ENCODE measurements around the gene TRPV2. TPM values are rescaled to one million over a fixed set of nuclear protein-coding genes. Genes with fewer than 3 reads are reported as not detected.

Gene TRPV2, protein sequence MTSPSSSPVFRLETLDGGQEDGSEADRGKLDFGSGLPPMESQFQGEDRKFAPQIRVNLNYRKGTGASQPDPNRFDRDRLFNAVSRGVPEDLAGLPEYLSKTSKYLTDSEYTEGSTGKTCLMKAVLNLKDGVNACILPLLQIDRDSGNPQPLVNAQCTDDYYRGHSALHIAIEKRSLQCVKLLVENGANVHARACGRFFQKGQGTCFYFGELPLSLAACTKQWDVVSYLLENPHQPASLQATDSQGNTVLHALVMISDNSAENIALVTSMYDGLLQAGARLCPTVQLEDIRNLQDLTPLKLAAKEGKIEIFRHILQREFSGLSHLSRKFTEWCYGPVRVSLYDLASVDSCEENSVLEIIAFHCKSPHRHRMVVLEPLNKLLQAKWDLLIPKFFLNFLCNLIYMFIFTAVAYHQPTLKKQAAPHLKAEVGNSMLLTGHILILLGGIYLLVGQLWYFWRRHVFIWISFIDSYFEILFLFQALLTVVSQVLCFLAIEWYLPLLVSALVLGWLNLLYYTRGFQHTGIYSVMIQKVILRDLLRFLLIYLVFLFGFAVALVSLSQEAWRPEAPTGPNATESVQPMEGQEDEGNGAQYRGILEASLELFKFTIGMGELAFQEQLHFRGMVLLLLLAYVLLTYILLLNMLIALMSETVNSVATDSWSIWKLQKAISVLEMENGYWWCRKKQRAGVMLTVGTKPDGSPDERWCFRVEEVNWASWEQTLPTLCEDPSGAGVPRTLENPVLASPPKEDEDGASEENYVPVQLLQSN
- total RNA-seq = 100 to 1,000 TPM; 114 to 134 TPM

DNA sequence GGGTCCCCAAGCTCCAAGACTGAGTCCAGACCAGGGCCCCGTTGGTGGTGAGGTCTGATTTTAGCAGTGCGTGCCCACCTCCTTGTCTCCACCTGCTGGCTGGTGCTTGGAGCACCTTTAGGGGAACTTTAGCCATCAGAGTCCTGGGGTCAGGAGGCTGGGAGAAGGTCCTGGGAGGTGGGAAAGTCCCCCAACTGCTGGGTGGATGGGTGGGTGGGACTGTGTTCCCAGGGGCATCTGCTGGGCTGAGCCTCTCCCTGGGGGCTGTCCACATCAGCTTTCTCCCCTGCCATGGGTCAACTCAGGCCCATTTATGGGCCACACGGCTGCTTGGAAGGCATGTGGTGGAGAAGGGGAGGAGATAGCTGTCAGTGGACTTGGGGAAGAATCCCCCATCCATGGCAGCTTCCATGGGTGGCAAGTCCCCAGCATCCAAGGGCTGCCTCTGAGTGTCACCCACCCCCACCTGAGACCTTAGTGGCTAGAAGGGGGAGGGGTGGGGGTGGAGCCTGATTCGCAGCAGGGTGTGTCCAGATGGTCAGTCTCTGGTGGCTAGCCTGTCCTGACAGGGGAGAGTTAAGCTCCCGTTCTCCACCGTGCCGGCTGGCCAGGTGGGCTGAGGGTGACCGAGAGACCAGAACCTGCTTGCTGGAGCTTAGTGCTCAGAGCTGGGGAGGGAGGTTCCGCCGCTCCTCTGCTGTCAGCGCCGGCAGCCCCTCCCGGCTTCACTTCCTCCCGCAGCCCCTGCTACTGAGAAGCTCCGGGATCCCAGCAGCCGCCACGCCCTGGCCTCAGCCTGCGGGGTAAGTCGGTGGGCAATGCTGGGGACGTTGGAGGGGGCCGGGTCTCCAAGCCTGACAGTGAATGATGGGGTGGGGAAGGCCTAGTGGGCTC lies at the start of gene TRPV2:
TSS of gene TRPV2 (plus strand) at position 541 of the 894 bp plus-strand sequence. CDS start 2,098 bp downstream, outside the sequence.
- ChIA-PET CTCF (interaction anchor here (1.0 to 3.8 kb wide), 8 partner anchors 12 to 107 kb away, joined by 3 to 17 read pairs (median 4); partner anchors contain the start of gene UBB), POLR2A (interaction anchor here (0.6 kb wide), 1 partner anchor 314 kb away, joined by 3 read pairs; no protein-coding TSS in a partner anchor)
- peak within 1 kb of the TSS; percentile 99 for H3K27ac Mint-ChIP-seq
- H3K4me1 Mint-ChIP-seq = peaks cover 52% of the 10 kb centered on the region
- DNase-seq = peak; percentile 64
- H3K9me3 Mint-ChIP-seq = no peaks in the 10 kb centered on the region
- peaks cover 35% of the 10 kb centered on the region for H3K36me3 Mint-ChIP-seq (ENCODE audit: low read depth)
- peak within 1 kb of the TSS; percentile 99 for H3K4me3 Mint-ChIP-seq
- H3K27me3 Mint-ChIP-seq = no peaks in the 10 kb centered on the region

DNA sequence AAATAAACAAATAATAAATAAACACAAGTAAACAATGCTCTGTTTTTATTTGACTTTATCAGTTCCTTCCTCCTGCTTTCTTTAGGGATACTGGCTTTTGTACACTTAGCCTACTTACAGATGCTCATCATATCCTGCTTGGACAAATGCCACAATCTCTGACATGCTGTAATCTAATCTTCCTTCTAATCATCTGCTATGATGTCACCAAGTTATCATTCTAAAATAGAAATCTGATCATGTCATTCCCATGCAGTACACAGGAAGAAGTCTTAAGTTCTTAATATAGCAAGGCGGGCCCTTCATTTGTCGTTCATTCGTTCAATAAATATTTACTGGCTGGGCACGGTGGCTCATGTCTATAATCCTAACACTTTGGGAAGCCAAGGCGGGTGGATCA lies 43.6 kb upstream of the TRPV2 start:
- H3K4me3 Mint-ChIP-seq = no peak overlapping the region
- DNase-seq = no peak
- H3K9me3 Mint-ChIP-seq = no peaks in the 10 kb centered on the region
- ChIA-PET POLR2A (no interaction called here), CTCF (no interaction called here)
- no peaks in the 10 kb centered on the region for H3K27me3 Mint-ChIP-seq
- H3K4me1 Mint-ChIP-seq = no peaks in the 10 kb centered on the region
- no peaks in the 10 kb centered on the region for H3K36me3 Mint-ChIP-seq (ENCODE audit: low read depth)
- no peak overlapping the region for H3K27ac Mint-ChIP-seq

DNA sequence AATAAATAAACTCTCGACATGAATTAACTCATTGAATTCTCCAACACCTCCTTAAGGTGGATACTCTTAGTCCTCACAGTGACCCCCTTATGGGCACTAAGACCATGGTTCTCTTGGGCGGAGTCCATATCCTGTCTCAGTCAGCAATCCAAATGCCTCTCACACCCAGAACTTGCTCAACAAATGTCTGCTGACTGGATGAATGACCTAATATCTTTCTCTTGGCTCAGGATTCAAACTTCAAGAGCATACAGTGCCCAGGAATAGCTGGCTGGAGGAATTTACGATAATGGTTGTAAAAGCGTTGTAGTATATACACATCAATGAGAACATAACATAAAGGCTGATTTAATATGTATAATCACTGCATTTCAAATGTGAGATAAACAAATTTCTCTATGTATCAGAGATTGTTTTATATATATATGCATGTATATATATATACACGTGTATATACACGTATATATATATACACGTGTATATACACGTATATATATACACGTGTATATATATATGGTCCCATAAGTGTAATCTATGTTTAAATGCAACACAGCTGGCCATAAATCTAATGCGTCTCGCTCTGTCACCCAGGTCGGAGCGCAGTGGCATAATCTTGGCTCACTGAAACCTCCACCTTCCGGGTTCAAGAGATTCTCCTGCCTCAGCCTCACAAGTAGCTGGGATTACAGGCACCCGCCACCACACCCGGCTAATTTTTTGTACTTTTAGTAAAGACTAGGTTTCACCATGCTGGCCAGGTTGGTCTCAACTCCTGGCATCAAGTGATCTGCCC lies 41.0 kb upstream of the TRPV2 start:
- Mint-ChIP-seq H3K9me3 (no peaks in the 10 kb centered on the region), H3K4me3 (no peak overlapping the region), H3K27me3 (no peaks in the 10 kb centered on the region), H3K27ac (no peak overlapping the region), H3K36me3 (ENCODE audit: low read depth) (no peaks in the 10 kb centered on the region), H3K4me1 (no peaks in the 10 kb centered on the region)
- no peak for DNase-seq
- ChIA-PET POLR2A (no interaction called here), CTCF (interaction anchor here (0.7 kb wide), 1 partner anchor 10 kb away, joined by 3 read pairs; no protein-coding TSS in a partner anchor)

DNA sequence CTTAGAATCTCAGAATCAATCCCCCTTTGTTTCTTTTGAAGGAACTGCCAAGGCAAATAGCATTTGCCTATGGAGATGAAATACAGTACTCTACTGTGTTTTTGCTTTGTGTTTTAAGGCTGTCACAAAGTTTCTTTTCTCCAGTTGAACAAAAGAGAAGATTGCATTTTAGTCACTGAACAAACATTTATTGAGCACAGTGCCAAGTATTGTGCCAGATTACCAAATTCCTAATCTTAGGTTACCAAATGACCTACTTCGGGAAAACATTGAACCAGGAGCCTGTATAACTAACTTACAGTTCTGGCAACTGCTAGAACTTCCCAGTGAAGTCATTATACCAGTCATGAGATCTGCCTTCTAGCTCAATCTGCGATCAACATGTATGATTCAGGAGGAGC lies 37.4 kb upstream of the TRPV2 start:
- H3K36me3 Mint-ChIP-seq (ENCODE audit: low read depth) = peaks cover 21% of the 10 kb centered on the region
- H3K27me3 Mint-ChIP-seq = no peaks in the 10 kb centered on the region
- no peak for DNase-seq
- CTCF ChIA-PET = interaction anchor here (1.8 kb wide), 1 partner anchor 14 kb away, joined by 6 read pairs; no protein-coding TSS in a partner anchor
- POLR2A ChIA-PET = no interaction called here
- no peak overlapping the region for H3K27ac Mint-ChIP-seq
- no peaks in the 10 kb centered on the region for H3K9me3 Mint-ChIP-seq
- H3K4me3 Mint-ChIP-seq = no peak overlapping the region
- H3K4me1 Mint-ChIP-seq = peaks cover 17% of the 10 kb centered on the region

DNA sequence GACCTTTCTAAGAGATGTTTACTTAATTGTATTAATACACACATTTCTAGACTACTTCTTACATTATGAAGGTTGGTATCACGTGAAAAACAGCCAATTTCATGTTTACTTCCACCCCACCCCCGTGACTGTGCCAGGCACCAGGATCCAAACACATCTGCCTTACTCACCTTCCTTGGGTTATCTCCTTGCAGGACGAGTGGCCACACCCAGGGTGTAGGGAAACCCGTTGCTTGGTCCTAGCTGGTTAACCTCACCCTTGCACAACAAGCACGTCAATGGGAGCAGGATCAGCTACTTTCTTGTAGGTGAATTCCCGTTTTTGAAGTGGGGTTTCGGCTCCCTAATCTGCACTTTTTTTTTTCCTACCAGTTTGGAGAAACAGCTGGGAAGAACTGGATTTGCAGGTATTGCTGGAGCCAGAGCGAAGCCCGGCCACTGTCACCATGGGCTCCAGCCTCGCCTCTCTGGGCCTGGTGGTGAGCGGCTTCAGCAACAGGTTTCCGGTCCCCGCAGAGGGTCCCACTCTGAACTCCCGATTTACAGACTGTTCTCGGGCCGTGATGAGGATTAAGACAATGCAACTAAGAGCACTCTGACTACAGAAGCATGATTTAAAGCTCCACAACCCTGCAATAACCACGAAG lies 36.6 kb upstream of the TRPV2 start:
- H3K27ac Mint-ChIP-seq = no peak overlapping the region
- peaks cover 22% of the 10 kb centered on the region for H3K4me1 Mint-ChIP-seq
- peaks cover 29% of the 10 kb centered on the region for H3K36me3 Mint-ChIP-seq (ENCODE audit: low read depth)

DNA sequence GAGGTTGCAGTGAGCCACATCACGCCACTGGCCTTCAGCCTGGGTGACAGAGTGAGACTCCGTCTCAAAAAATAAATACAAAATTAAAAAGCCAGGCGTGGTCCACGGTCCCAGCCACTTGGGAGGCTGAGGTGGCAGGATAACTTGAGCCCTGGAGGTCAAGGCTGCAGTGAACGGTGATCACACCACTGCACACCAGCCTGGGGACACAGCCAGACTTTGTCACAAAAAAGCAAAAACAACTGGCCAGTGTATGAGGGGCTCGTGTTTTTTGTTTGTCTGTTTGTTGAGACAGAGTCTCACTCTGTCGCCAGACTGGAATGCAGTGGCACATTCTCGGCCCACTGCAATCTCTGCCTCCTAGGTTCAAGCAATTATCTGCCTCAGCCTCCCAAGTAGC lies 35.7 kb upstream of the TRPV2 start:
- CTCF ChIA-PET = interaction anchor here (0.6 to 1.8 kb wide), 2 partner anchors 16 to 98 kb away, joined by 4 to 6 read pairs; no protein-coding TSS in a partner anchor
- Mint-ChIP-seq H3K9me3 (no peaks in the 10 kb centered on the region), H3K4me3 (no peak overlapping the region), H3K27me3 (no peaks in the 10 kb centered on the region), H3K27ac (no peak overlapping the region), H3K4me1 (peaks cover 27% of the 10 kb centered on the region), H3K36me3 (ENCODE audit: low read depth) (peaks cover 38% of the 10 kb centered on the region)
- POLR2A ChIA-PET = interaction anchor here (1.0 kb wide), 1 partner anchor 37 kb away, joined by 4 read pairs; no protein-coding TSS in a partner anchor
- DNase-seq = no peak

More for the DNA sequence above, 36.6 kb upstream of the TRPV2 start:
- ChIA-PET CTCF (interaction anchor here (0.5 to 1.8 kb wide), 4 partner anchors 15 to 99 kb away, joined by 3 to 6 read pairs (median 4); no protein-coding TSS in a partner anchor), POLR2A (interaction anchor here (0.6 kb wide), 1 partner anchor 20 kb away, joined by 4 read pairs; no protein-coding TSS in a partner anchor)
- H3K27me3 Mint-ChIP-seq = no peaks in the 10 kb centered on the region
- no peaks in the 10 kb centered on the region for H3K9me3 Mint-ChIP-seq
- DNase-seq = no peak
- no peak overlapping the region for H3K4me3 Mint-ChIP-seq

DNA sequence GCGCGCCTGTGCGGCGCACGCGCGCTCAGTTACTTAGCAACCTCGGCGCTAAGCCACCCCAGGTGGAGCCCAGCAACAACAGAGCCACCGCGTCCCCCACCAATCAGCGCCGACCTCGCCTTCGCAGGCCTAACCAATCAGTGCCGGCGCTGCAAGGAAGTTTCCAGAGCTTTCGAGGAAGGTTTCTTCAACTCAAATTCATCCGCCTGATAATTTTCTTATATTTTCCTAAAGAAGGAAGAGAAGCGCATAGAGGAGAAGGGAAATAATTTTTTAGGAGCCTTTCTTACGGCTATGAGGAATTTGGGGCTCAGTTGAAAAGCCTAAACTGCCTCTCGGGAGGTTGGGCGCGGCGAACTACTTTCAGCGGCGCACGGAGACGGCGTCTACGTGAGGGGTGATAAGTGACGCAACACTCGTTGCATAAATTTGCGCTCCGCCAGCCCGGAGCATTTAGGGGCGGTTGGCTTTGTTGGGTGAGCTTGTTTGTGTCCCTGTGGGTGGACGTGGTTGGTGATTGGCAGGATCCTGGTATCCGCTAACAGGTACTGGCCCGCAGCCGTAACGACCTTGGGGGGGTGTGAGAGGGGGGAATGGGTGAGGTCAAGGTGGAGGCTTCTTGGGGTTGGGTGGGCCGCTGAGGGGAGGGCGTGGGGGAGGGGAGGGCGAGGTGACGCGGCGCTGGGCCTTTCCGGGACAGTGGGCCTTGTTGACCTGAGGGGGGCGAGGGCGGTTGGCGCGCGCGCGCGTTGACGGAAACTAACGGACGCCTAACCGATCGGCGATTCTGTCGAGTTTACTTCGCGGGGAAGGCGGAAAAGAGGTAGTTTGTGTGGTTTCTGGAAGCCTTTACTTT lies 34.5 kb upstream of the TRPV2 start, which contains the start of gene UBB:
TSS of gene UBB (plus strand) at position 452 of the 856 bp plus-strand sequence. CDS start 817 bp downstream, outside the sequence.
- Mint-ChIP-seq H3K9me3 (no peaks in the 10 kb centered on the region), H3K4me1 (peaks cover 27% of the 10 kb centered on the region), H3K27ac (peak within 1 kb of the TSS; percentile 96), H3K36me3 (ENCODE audit: low read depth) (peaks cover 38% of the 10 kb centered on the region), H3K27me3 (no peaks in the 10 kb centered on the region), H3K4me3 (peak within 1 kb of the TSS; percentile 92)
- CTCF ChIA-PET = interaction anchor here (0.5 to 1.6 kb wide), 6 partner anchors 11 to 72 kb away, joined by 3 to 19 read pairs (median 3); no protein-coding TSS in a partner anchor
- peak; percentile 96 for DNase-seq
- POLR2A ChIA-PET = interaction anchor here (0.8 to 1.0 kb wide), 4 partner anchors 36 to 95 kb away, joined by 3 to 7 read pairs (median 4); no protein-coding TSS in a partner anchor

DNA sequence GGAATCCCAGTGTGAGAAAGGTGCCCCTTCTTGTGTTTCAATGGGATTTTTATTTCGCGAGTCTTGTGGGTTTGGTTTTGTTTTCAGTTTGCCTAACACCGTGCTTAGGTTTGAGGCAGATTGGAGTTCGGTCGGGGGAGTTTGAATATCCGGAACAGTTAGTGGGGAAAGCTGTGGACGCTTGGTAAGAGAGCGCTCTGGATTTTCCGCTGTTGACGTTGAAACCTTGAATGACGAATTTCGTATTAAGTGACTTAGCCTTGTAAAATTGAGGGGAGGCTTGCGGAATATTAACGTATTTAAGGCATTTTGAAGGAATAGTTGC lies 33.9 kb upstream of the TRPV2 start:
- peak overlapping the region; percentile 96 for H3K27ac Mint-ChIP-seq
- POLR2A ChIA-PET = interaction anchor here (1.0 to 1.6 kb wide), 3 partner anchors 35 to 80 kb away, joined by 3 to 7 read pairs (median 5); no protein-coding TSS in a partner anchor
- H3K4me3 Mint-ChIP-seq = peak overlapping the region; percentile 92
- CTCF ChIA-PET = interaction anchor here (0.5 to 1.6 kb wide), 6 partner anchors 11 to 71 kb away, joined by 3 to 19 read pairs (median 3); no protein-coding TSS in a partner anchor
- H3K9me3 Mint-ChIP-seq = no peaks in the 10 kb centered on the region
- no peak for DNase-seq
- H3K36me3 Mint-ChIP-seq (ENCODE audit: low read depth) = peaks cover 38% of the 10 kb centered on the region
- H3K27me3 Mint-ChIP-seq = no peaks in the 10 kb centered on the region
- peaks cover 30% of the 10 kb centered on the region for H3K4me1 Mint-ChIP-seq

DNA sequence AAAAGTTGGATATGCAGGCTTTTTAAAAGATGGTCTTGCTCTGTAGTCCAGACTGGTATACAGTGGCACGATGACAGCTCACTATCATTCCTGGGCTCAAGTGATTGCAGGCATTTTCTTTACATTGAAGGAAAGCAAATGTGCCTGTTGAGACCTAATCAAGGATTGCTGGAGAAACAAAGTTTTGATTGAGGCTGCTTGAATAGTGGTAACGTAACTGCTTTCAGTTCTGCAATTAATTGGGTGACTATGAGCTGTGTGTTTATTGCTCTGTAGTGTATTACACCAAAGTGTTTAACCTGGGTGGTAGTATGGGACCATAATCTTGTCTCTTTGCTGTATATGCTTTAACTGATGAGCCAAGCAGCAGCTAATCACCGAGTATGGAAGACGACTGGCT lies 32.2 kb upstream of the TRPV2 start:
- no peaks in the 10 kb centered on the region for H3K9me3 Mint-ChIP-seq
- peaks cover 38% of the 10 kb centered on the region for H3K36me3 Mint-ChIP-seq (ENCODE audit: low read depth)
- H3K27ac Mint-ChIP-seq = no peak overlapping the region
- peaks cover 40% of the 10 kb centered on the region for H3K4me1 Mint-ChIP-seq
- peak overlapping the region; percentile 92 for H3K4me3 Mint-ChIP-seq
- ChIA-PET CTCF (interaction anchor here (0.8 to 1.5 kb wide), 5 partner anchors 15 to 79 kb away, joined by 3 to 6 read pairs (median 3); partner anchors contain the start of gene TRPV2), POLR2A (no interaction called here)
- no peak for DNase-seq
- H3K27me3 Mint-ChIP-seq = peaks cover 4% of the 10 kb centered on the region

DNA sequence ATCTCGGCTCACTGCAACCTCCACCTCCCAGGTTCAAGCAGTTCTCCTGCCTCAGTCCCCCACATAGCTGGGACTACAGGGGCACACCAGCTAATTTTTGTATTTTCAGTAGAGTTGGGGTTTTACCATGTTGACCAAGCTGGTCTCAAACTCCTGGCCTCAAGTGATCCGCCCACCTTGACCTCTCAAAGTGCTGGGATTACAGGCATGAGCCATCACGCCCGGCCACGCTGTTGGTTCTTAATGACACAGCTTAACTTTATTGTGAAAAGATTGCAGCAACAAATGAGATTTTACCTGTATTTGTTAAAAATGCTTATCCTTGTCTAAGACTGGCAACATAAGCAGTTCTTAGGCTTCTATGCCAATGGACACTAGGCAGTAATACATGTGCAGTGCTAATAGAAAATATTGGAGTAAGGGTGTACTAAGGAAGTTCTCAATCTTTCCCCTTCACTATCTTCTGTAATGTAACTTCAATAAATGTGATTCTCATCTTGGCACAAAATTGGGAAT lies 31.5 kb upstream of the TRPV2 start:
- peaks cover 40% of the 10 kb centered on the region for H3K4me1 Mint-ChIP-seq
- peaks cover 4% of the 10 kb centered on the region for H3K27me3 Mint-ChIP-seq
- ChIA-PET CTCF (interaction anchor here (0.6 to 1.5 kb wide), 5 partner anchors 14 to 44 kb away, joined by 3 to 6 read pairs (median 3); partner anchors contain the start of gene TRPV2), POLR2A (no interaction called here)
- peak overlapping the region; percentile 15 for H3K27ac Mint-ChIP-seq
- no peak for DNase-seq
- peaks cover 38% of the 10 kb centered on the region for H3K36me3 Mint-ChIP-seq (ENCODE audit: low read depth)
- no peaks in the 10 kb centered on the region for H3K9me3 Mint-ChIP-seq
- peak overlapping the region; percentile 92 for H3K4me3 Mint-ChIP-seq

All from activated CD4-positive, alpha-beta T cell treated with anti-CD3 and anti-CD28 coated beads, Interleukin-2, amount 10 ng/mL, durations not matched to agents 7 days and 5 days (primary cell).